H1 (cell line): ENCODE results near the gene SNRNP200. TPM values are rescaled to one million over a fixed set of nuclear protein-coding genes. Genes with fewer than 3 reads are reported as not detected.

Experiments
- CTCF ChIA-PET: fragments of 300-600 bp; sonication (Branson Sonifier 250); formaldehyde crosslinking; loops from one replicate; lab custom pipeline; 2021; ENCODE audit not compliant: partially characterized antibody; lab: Charles Lee
- POLR2A ChIA-PET: fragments of 300-600 bp; sonication (Branson Sonifier 250); formaldehyde crosslinking; loops from one replicate; lab custom pipeline; 2021; ENCODE audit warnings: inconsistent platforms; ENCODE audit not compliant: partially characterized antibody; lab: Charles Lee
- DNase-seq, 2 experiments: peaks; one replicate each; pipeline versions ENCODE4 v3.0.0 to v3.0.0-alpha.2; 2010 to 2022; ENCODE audit warnings: low spot score in 2 of 2, low read depth in 1 of 2, mixed read lengths in 1 of 2
- FAIRE-seq: peaks from 2 replicates; lab custom pipeline; 2011; peaks lifted over from hg19 to GRCh38; lab: Jason Lieb, UNC
- H2AFZ ChIP-seq: 2 replicates; pipeline ENCODE4 v1.8.1; 2012; ENCODE audit warnings: low read length, inconsistent platforms
- H2AK5ac ChIP-seq: 2 replicates; pipeline ENCODE4 v1.6.1; 2013; ENCODE audit warnings: low read depth, low read length
- H2BK120ac ChIP-seq: replicated peaks from 2 replicates; pipeline ENCODE3; 2013; ENCODE audit warnings: low read depth, low read length, inconsistent platforms
- H2BK12ac ChIP-seq: 2 replicates; pipeline ENCODE4 v1.6.1; 2013; ENCODE audit warnings: low read depth, low read length
- H2BK15ac ChIP-seq: 2 replicates; pipeline ENCODE4 v1.6.1; 2013; ENCODE audit warnings: low read length
- H2BK20ac ChIP-seq: 2 replicates; pipeline ENCODE4 v1.6.1; 2013; ENCODE audit warnings: low read length
- H2BK5ac ChIP-seq: 2 replicates; pipeline ENCODE4 v1.6.1; 2013; ENCODE audit warnings: low read depth, low read length
- H3K14ac ChIP-seq: 2 replicates; pipeline ENCODE4 v1.6.1; 2013; ENCODE audit warnings: inconsistent platforms; ENCODE audit not compliant: insufficient read length
- H3K18ac ChIP-seq: 2 replicates; pipeline ENCODE4 v1.6.1; 2013; ENCODE audit warnings: low read length; ENCODE audit errors: extremely low read depth
- H3K23ac ChIP-seq: 2 replicates; pipeline ENCODE4 v1.6.1; 2013; ENCODE audit warnings: inconsistent platforms; ENCODE audit not compliant: insufficient read length
- H3K23me2 ChIP-seq: 2 replicates; pipeline ENCODE4 v1.6.1; 2013; ENCODE audit warnings: low read depth, low read length
- H3K27ac ChIP-seq: 2 replicates; pipeline ENCODE4 v1.6.1; 2011; ENCODE audit warnings: low read depth, low read length, inconsistent platforms
- H3K27me3 ChIP-seq, 4 experiments: replicated peaks in 1 of 4; 1 replicate in 1 of 4; 2 replicates in 3 of 4; pipeline versions ENCODE4 v1.6.1 to v1.8.1; 2011 to 2013; ENCODE audit warnings: low read length in 3 of 4, mild to moderate bottlenecking in 3 of 4, inconsistent platforms in 2 of 4, mixed read lengths in 2 of 4, moderate library complexity in 1 of 4; ENCODE audit not compliant: control insufficient read depth in 3 of 4, insufficient read depth in 3 of 4; ENCODE audit errors: extremely low read depth in 1 of 4
- H3K36me3 ChIP-seq, 4 experiments: 2 replicates each; pipeline versions ENCODE4 v1.6.1 to v1.8.1; 2011 to 2013; ENCODE audit warnings: mild to moderate bottlenecking in 4 of 4, low read length in 3 of 4, moderate library complexity in 2 of 4, control low read depth in 1 of 4, inconsistent platforms in 1 of 4; ENCODE audit not compliant: insufficient read depth in 4 of 4, control insufficient read depth in 2 of 4
- H3K4ac ChIP-seq: replicated peaks from 2 replicates; pipeline ENCODE3; 2013; ENCODE audit warnings: low read length, low read depth, mixed read lengths, inconsistent platforms; ENCODE audit not compliant: insufficient read length
- H3K4me1 ChIP-seq, 4 experiments: replicated peaks in 1 of 4; 1 replicate in 1 of 4; 2 replicates in 3 of 4; pipeline versions ENCODE4 v1.6.1 to v1.8.1; 2011 to 2013; ENCODE audit warnings: low read length in 3 of 4, inconsistent platforms in 2 of 4, mixed read lengths in 1 of 4; ENCODE audit not compliant: insufficient read depth in 4 of 4, control insufficient read depth in 3 of 4
- H3K4me2 ChIP-seq, 2 experiments: 2 replicates each; pipeline versions ENCODE4 v1.6.1 to v1.8.1; 2011 to 2013; ENCODE audit warnings: low read depth in 2 of 2, low read length in 2 of 2, control low read depth in 1 of 2, inconsistent platforms in 1 of 2, mild to moderate bottlenecking in 1 of 2; ENCODE audit not compliant: insufficient read depth in 1 of 2
- H3K4me3 ChIP-seq, 4 experiments: fragments of 200-600, 300-600 bp in 1 of 4; sonication (generic), shearing (Covaris generic), sonication (Bioruptor Twin) in 1 of 4; 2 replicates each; pipeline versions ENCODE4 v1.5.1 to v1.8.1; 2011 to 2016; ENCODE audit warnings: low read length in 4 of 4, low read depth in 3 of 4, control low read depth in 2 of 4, inconsistent platforms in 2 of 4, mild to moderate bottlenecking in 2 of 4, mixed read lengths in 1 of 4, moderate library complexity in 1 of 4; ENCODE audit not compliant: insufficient read depth in 2 of 4; ENCODE audit errors: extremely low read depth in 1 of 4
- H3K56ac ChIP-seq: replicated peaks from 2 replicates; pipeline ENCODE3; 2013; ENCODE audit warnings: low read depth, mild to moderate bottlenecking, mixed read lengths, low read length, inconsistent platforms; ENCODE audit not compliant: insufficient read length
- H3K79me1 ChIP-seq: 2 replicates; pipeline ENCODE4 v1.6.1; 2013; ENCODE audit warnings: low read depth, low read length, control low read depth
- H3K79me2 ChIP-seq, 2 experiments: 2 replicates each; pipeline versions ENCODE4 v1.6.1 to v1.8.1; 2012 to 2013; ENCODE audit warnings: low read length in 2 of 2, mild to moderate bottlenecking in 2 of 2, inconsistent platforms in 1 of 2; ENCODE audit not compliant: insufficient read depth in 2 of 2, control insufficient read depth in 1 of 2
- H3K9ac ChIP-seq, 4 experiments: replicated peaks in 1 of 4; 1 replicate in 1 of 4; 2 replicates in 3 of 4; pipeline versions ENCODE4 v1.6.1 to v1.8.1; 2011 to 2013; ENCODE audit warnings: low read depth in 3 of 4, low read length in 3 of 4, control low read depth in 2 of 4, mild to moderate bottlenecking in 2 of 4, moderate library complexity in 2 of 4, inconsistent platforms in 1 of 4; ENCODE audit errors: extremely low read depth in 1 of 4
- H3K9me3 ChIP-seq, 2 experiments: 2 replicates each; pipeline versions ENCODE4 v1.6.1 to v1.8.1; 2012 to 2013; ENCODE audit warnings: mild to moderate bottlenecking in 2 of 2, moderate library complexity in 2 of 2, control low read depth in 1 of 2, inconsistent platforms in 1 of 2, low read depth in 1 of 2, low read length in 1 of 2, mixed read lengths in 1 of 2; ENCODE audit not compliant: insufficient read depth in 2 of 2
- H4K20me1 ChIP-seq, 2 experiments: replicated peaks in 1 of 2; 2 replicates each; pipeline versions ENCODE3 to v1.8.1; 2011 to 2013; ENCODE audit warnings: inconsistent platforms in 2 of 2, low read length in 2 of 2, mild to moderate bottlenecking in 1 of 2; ENCODE audit not compliant: insufficient read depth in 2 of 2, control insufficient read depth in 1 of 2
- H4K5ac ChIP-seq: 2 replicates; pipeline ENCODE4 v1.6.1; 2013; ENCODE audit warnings: low read length, low read depth, mixed read lengths, inconsistent platforms; ENCODE audit not compliant: insufficient read length
- H4K8ac ChIP-seq: 2 replicates; pipeline ENCODE4 v1.8.0; 2013; ENCODE audit warnings: mild to moderate bottlenecking, moderate library complexity, low read length, inconsistent platforms; ENCODE audit not compliant: insufficient read depth; ENCODE audit errors: extremely low read depth
- H4K91ac ChIP-seq: replicated peaks from 2 replicates; pipeline ENCODE3; 2013; ENCODE audit warnings: low read length, mixed read lengths, inconsistent platforms; ENCODE audit not compliant: insufficient read length
- CTCF ChIP-seq, 3 experiments: IDR thresholded peaks; 1 replicate in 2 of 3; 2 replicates in 1 of 3; pipeline versions ENCODE4 v1.5.1 to v1.6.1; 2011; ENCODE audit warnings: low read length in 3 of 3, mild to moderate bottlenecking in 3 of 3, inconsistent platforms in 2 of 3, low read depth in 1 of 3, moderate library complexity in 1 of 3; ENCODE audit not compliant: insufficient read depth in 1 of 3; ENCODE audit errors: control extremely low read depth in 1 of 3
- KDM1A ChIP-seq: fragments of 200-600, 300-600 bp; sonication (generic); IDR thresholded peaks from 2 replicates; pipeline ENCODE4 v1.7.1; 2016; ENCODE audit warnings: mild to moderate bottlenecking, low read length, borderline replicate concordance
- KDM4A ChIP-seq: IDR thresholded peaks from one replicate; pipeline ENCODE4 v1.7.1; 2012; ENCODE audit warnings: low read depth, mild to moderate bottlenecking, moderate library complexity, low read length, inconsistent platforms; ENCODE audit not compliant: severe bottlenecking
- KDM5A ChIP-seq: fragments of 200-600 bp; IDR thresholded peaks from 2 replicates; pipeline ENCODE4 v1.7.1; 2012; ENCODE audit warnings: mild to moderate bottlenecking, low read length, inconsistent platforms, mixed read lengths
- RBBP5 ChIP-seq: IDR thresholded peaks from 2 replicates; pipeline ENCODE4 v1.7.1; 2012; ENCODE audit warnings: low read depth, mild to moderate bottlenecking, inconsistent platforms, low read length, moderate library complexity, borderline replicate concordance
- SIRT6 ChIP-seq: IDR thresholded peaks from one replicate; pipeline ENCODE4 v1.7.1; 2012; ENCODE audit warnings: low read length, inconsistent platforms
- SP2 ChIP-seq: IDR thresholded peaks from 2 replicates; pipeline ENCODE4 v1.6.1; 2012; ENCODE audit warnings: mild to moderate bottlenecking, low read length, inconsistent platforms
- WGBS, 2 experiments: shearing (Covaris generic) in 1 of 2; methylation state at CpG; one replicate each; pipeline versions ENCODE4 v1.1.6 to v1.1.7; 2013 to 2015; ENCODE audit warnings: low lambda C conversion rate in 2 of 2, mixed read lengths in 2 of 2, inconsistent platforms in 1 of 2, low coverage in 1 of 2, missing lambda C conversion rate in 1 of 2; ENCODE audit not compliant: insufficient replicate concordance in 2 of 2, insufficient coverage in 1 of 2, insufficient read length in 1 of 2; ENCODE audit errors: extremely low coverage in 1 of 2, missing lambda C conversion rate in 1 of 2; 5-methylcytosine and 5-hydroxymethylcytosine counted together
- polyA plus RNA-seq, 7 experiments: library from polyadenylated mRNA; depleted of rRNA in 3 of 7; stranded (reverse) in 5 of 7; unstranded in 2 of 7; fragments of >200 nt in 5 of 7; fragments of 200-250 nt in 2 of 7; gene quantifications; 1 replicate in 5 of 7; 2 replicates in 1 of 7; 4 replicates in 1 of 7; pipeline versions ENCODE4 v1.2.1 to v1.2.3, GENCODE V29; 2011 to 2013; ENCODE audit warnings: missing spikeins in 2 of 7, mixed read lengths in 2 of 7
- total RNA-seq: library from RNA; stranded (reverse); fragmentation: NEBNext Ultra II Directional; extraction: Animal tissue kit (Norgen Biotek cat#: 25700); gene quantifications from 2 replicates; pipeline ENCODE4 v1.2.1, GENCODE V29; 2021
- TF ChIP-seq, protein P1 (sequence below): IDR thresholded peaks from 2 replicates; pipeline ENCODE4 v1.6.1; 2012; ENCODE audit warnings: inconsistent platforms

The SNRNP200 gene
- total and polyA plus RNA-seq, 2 of the 8 experiments (the other 6 are each of a cell fraction or from before 2014, with no cell fraction given), result 190 to 289 TPM

GRCh38 chr2:96326990-96327820 lies 21.9 kb upstream of the SNRNP200 start:
- POLR2A ChIA-PET, result interaction anchor here (1.1 to 3.1 kb wide), 2 partner anchors 9 to 29 kb away, joined by 3 to 26 read pairs; partner anchors contain the start of gene NCAPH
- no peak overlapping the region for H4K8ac ChIP-seq
- FAIRE-seq, result no peak
- WGBS, 2 experiments, result 95% methylated on average over 21 of the region's 21 CpGs; no CpG with 5 or more reads in 1 of the 2 experiments
- H3K14ac ChIP-seq, result no peak overlapping the region
- no peak overlapping the region for H2AK5ac ChIP-seq
- H3K79me2 ChIP-seq, result no peaks in the 10 kb centered on the region
- H3K23ac ChIP-seq, result no peak overlapping the region
- H3K23me2 ChIP-seq, result peaks cover 7% of the 10 kb centered on the region; the same call in 1 of the 2 replicates
- H3K4me1 ChIP-seq, result peaks cover 0 to 9% (median 3%) of the 10 kb centered on the region in 4 experiments; a peak in 6 of 7 replicates
- H3K9ac ChIP-seq, result no peak overlapping the region
- no peak overlapping the region for H2BK20ac ChIP-seq
- no peak overlapping the region for H2BK15ac ChIP-seq
- H2BK12ac ChIP-seq, result no peak overlapping the region
- H3K4me2 ChIP-seq, result no peak overlapping the region
- H3K4ac ChIP-seq, result no peak overlapping the region
- no peak overlapping the region for H2BK5ac ChIP-seq
- H3K56ac ChIP-seq, result no peak overlapping the region
- CTCF ChIA-PET, result interaction anchor here (1.0 to 1.8 kb wide), 2 partner anchors 18 to 181 kb away, joined by 5 read pairs; no protein-coding TSS in a partner anchor
- no peaks in the 10 kb centered on the region for H3K9me3 ChIP-seq
- H2BK120ac ChIP-seq, result no peak overlapping the region
- H4K91ac ChIP-seq, result no peak overlapping the region
- H4K20me1 ChIP-seq, result no peaks in the 10 kb centered on the region
- no peak overlapping the region for H3K18ac ChIP-seq
- no peak overlapping the region for H3K27ac ChIP-seq
- H3K36me3 ChIP-seq, result peaks cover 0 to 4% (median 2%) of the 10 kb centered on the region in 4 experiments; a peak in 3 of 8 replicates
- peaks cover 0 to 21% (median 14%) of the 10 kb centered on the region in 4 experiments; a peak in 5 of 7 replicates for H3K27me3 ChIP-seq
- no peak overlapping the region for H2AFZ ChIP-seq
- H4K5ac ChIP-seq, result no peak overlapping the region
- no peak overlapping the region for H3K4me3 ChIP-seq
- H3K79me1 ChIP-seq, result peaks cover 2% of the 10 kb centered on the region; the same call in 1 of the 2 replicates
- no peak for DNase-seq
- TF ChIP-seq SIRT6, result no peak
- TF ChIP-seq, protein P1, sequence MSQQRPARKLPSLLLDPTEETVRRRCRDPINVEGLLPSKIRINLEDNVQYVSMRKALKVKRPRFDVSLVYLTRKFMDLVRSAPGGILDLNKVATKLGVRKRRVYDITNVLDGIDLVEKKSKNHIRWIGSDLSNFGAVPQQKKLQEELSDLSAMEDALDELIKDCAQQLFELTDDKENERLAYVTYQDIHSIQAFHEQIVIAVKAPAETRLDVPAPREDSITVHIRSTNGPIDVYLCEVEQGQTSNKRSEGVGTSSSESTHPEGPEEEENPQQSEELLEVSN, result no peak
- TF ChIP-seq KDM4A, result no peak
- TF ChIP-seq SP2, result no peak
- no peak for TF ChIP-seq KDM5A
- TF ChIP-seq CTCF (IDR thresholded peaks at IDR 0.05; ENCODE audit: control extremely low read depth in 1 of 3, insufficient read depth in 1 of 3, low read depth in 1 of 3, low read length in 3 of 3), result no peak
- no peak for TF ChIP-seq RBBP5
- TF ChIP-seq KDM1A, result no peak
